NCI-H524 treated with DMSO at 0.1 percent for 48 hours (cell line): ENCODE measurements around the gene CRTC2.
A peak's percentile ranks its signal among the peaks of the same experiment; 100 is the strongest.
"Not testable (repeated sequence)": the region's sequence is repeated elsewhere in the genome, so short reads cannot be mapped to it uniquely, and the experiment has no call there.

Experiments used
- DNase-seq: peaks from one replicate; lab custom pipeline; 2025; lab: John Stamatoyannopoulos, UW

The CRTC2 gene

GRCh38 chr1:153958111-153958960, at the start of gene CRTC2:
Gene CRTC2 (minus strand): TSS chr1:153958612. CDS start chr1:153958497, 115 bp downstream.
- peak; percentile 89 for DNase-seq

DNA sequence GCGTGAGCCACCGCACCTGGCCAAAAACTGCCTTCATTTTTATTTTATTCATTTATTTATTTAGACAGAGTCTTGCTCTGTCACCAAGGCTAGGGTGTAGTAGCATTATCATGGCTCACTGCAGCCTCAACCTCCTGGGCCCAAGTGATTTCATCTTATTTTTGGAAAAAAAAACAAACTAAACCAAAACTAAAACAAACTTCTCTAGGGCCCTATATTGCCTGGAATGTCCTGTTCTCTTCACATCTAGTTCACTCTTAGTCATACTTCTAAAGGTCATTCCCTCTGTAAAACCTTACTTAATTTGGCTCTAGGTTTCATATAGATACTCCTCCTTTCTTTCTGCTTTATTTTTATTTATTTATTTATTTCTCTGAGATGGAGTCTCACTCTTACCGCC, 47.7 kb upstream of the CRTC2 start:
- no peak for DNase-seq

DNA sequence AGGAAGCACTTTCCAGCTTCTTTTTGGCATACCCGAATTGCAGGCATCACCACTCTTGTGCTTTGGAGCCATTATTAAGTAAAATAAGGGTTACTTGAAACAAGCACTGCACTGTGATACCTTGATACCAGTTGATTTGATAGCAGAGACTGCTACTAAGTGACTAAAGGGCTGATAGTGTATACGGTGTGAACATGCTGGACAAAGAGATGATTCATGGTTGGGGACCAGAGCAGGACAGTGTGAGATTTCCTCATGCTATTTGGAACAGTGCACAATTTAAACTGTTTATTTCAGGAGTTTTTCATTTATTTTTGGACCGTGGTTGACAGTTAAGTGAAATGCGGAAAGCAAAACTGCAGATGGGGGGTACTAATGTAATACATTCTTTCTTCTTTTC, 42.0 kb upstream of the CRTC2 start:
- DNase-seq: no peak

DNA sequence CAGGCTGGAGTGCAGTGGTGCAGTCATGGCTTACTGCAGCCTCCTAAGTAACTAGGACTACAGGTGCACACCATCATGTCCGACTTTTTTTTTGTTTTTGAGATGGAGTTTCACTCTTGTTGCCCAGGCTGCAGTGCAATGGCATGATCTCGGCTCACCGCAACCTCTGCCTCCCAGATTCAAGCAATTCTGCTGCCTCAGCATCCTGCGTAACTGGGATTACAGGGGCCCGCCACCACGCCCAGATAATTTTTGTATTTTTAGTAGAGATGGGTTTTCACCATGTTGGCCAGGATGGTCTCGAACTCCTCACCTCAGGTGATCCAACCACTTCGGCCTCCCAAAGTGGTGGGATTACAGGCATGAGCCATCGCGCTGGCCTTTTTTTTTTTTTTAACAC, 38.5 kb upstream of the CRTC2 start:
- DNase-seq: not testable (repeated sequence)

- no peak for DNase-seq
Observed at GRCh38 chr1:153995640-153996039, 37.2 kb upstream of the CRTC2 start.

DNA sequence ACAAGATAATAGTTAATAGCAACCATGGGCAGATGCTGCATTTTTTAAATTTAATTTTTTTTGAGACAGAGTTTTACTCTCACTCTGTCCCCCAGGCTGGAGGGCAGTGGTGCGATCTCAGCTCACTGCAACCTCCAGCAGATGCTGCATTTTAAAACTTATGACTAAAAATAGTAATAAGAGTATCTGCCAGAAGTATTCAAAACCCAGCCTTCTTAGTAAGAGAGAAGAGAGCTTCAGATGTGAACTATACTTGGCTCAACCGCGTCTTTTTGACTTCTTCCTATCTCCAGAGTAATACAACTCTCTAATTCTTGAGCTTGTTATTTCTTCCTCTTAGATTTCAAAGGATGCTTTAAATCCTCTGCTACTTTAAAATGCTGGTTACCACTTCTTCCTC, 36.8 kb upstream of the CRTC2 start:
- no peak for DNase-seq

DNA sequence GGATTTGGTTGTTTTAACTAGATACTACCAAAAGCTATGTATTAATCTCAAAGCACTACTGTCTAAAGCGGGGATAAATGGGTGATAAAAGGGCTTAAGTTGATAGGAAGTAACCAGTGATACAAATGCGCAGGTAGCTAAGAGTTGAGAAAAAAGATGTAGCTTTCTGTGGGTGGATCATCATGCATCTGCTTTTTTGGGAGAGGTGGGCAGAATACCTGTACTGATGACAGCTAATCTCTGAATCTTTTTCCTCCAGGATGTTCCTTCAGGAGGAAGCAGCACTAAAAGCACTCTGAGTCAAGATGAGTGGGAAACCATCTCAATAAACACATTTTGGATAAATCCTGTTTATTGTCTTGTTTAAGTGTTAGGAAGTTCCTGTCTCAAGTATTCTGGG, 33.4 kb upstream of the CRTC2 start:
- DNase-seq: no peak

- DNase-seq: no peak
Observed at GRCh38 chr1:153991151-153991630, 32.8 kb upstream of the CRTC2 start.

- DNase-seq: peak; percentile 74
Observed at GRCh38 chr1:153990468-153991150, 32.2 kb upstream of the CRTC2 start, which contains the start of gene RPS27. Gene RPS27 (plus strand): TSS chr1:153990762. CDS start chr1:153990797, 35 bp downstream.

DNA sequence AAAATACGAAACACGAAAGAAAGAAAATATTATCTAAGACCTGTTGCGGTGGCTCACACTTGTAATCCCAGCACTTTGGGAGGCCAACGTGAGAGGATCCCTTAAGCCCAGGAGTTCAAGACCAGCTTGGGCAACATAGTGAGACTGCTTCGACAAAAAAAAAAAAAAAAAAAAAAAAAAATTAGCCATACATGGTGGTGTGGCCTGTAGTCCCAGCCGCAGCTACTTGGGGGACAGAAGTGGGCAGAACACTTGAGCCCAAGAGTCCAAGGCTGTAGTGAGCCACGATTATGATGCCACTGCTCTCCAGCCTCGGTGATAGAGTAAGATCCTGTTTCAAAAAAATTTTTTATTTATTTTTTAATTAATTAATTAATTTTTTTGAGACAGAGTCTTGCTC, 29.2 kb upstream of the CRTC2 start:
- no peak for DNase-seq

DNA sequence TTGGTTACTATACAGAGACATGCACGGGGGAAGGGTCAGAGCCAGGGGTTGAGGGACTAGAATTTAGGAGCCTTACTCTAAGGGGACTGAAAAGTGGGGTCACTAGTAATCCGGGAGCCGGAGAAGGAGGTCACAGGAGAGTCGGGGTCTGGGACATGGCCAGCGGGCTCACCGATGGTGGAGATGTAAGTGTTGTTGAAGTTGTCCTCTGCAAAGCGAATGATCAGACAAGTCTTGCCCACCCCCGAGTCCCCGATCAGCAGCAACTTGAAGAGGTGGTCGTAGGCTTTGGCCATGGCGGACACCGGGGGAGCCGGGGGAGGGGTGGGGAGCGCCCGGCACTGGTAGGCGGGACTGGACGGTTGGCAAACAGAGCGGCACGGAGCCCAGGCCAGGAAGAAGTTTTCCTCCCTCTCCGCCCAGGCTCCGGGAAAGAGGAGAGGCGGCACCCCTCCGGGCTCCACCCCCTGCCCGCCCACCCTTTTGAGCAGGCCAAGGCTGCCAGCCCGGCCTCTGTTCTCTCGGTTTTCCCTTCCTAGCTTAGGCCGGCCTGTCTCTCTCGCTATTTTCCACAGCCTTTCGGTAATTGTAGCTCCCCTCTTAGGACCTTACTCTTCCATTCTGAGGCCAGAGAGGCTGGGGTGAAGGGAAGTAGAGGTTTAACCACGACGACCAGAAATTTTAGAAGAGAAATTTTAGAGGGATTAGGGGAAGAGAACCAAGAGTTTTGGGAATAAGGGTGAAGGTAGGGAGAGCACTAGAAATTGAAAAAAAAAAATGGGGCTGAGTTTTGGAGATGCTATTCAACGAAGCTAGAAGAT, 27.7 kb upstream of the CRTC2 start, which contains the start of gene RAB13:
TSS of gene RAB13 (minus strand) at position 399 of the 821 bp plus-strand sequence. CDS start at position 296, 103 bp downstream.
- DNase-seq: no peak

- DNase-seq: no peak
Observed at GRCh38 chr1:153985341-153985912, 27.0 kb upstream of the CRTC2 start.

GRCh38 chr1:153984123-153984894, 25.9 kb upstream of the CRTC2 start:
- no peak for DNase-seq

GRCh38 chr1:153981735-153982134, 23.3 kb upstream of the CRTC2 start:
- DNase-seq: not testable (repeated sequence)

- DNase-seq: not testable (repeated sequence)
Observed at GRCh38 chr1:153979091-153979490, 20.7 kb upstream of the CRTC2 start.

DNA sequence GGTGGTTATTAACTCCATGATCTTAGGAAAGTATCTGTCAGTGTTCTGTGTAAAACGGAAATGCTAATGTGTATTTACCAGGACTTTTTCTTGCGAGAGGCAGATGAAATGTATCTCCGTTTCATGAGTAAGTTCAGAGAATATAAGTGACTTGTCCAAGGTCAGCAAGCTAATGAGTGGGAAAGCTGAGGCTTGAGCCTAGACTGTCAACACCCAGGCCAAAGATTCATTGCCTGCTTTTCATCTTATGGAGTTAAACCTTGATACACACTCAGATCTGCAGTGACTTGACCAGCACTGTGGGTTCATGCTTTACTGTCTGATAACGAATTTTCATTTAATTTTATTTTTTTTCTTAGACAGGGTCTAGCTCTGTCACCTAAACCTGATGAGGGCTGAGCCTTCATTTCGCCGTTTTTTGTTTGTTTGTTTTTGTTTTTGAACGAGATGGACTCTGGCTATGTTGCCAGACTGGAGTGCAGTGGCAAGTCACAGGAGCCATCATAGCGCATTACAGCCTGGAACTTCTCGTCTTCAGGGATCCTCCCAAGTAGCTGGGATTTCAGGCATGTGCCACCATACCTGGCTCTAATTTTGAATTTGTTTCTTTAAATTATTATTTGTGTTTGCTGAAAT, 20.0 kb upstream of the CRTC2 start:
- no peak for DNase-seq

GRCh38 chr1:153977250-153978240, 19.1 kb upstream of the CRTC2 start, which contains the start of gene JTB:
Gene JTB (minus strand): TSS chr1:153977674. CDS start chr1:153977252, 422 bp downstream.
- DNase-seq: no peak

DNA sequence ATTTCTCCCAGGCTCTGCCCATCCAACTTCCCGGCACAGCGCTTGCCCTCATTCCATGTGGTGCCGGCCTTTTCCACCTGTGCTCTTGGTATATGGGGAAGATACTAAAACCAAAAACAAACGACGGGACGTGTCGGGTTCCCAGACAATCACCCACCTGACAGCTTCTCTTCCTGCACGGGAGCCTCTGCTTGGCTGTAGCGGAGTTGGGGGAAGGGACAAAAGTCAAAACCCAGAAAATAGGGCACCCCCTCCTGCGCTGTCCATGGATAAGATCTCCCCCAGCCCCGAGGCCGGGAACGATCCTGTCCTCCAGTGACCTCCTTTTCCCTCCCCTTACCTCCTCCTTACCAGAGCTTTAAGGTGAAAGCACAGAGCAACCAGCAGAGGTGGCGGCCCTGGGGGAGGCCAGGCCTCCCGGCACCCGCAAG, 18.4 kb upstream of the CRTC2 start:
- DNase-seq: no peak

DNA sequence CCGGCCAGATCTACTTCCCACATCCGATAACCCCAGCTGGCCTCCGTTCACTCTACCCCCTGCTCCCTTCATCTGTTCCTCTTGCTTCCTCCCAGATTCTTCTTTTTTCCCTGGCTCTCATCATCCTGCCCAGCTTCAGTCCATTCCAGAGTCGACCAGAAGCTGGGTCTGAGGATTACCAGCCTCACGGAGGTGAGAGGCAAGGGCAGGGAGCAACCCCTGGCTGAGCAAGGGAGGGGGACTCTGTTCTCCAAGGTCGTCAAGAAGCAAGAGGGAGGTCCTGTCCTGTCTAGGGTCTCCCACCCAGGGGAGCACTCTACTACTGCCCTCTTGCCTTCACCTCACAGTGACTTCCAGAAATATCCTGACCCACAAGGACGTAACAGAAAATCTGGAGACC, 15.1 kb upstream of the CRTC2 start:
- DNase-seq: no peak
